ENCODE data around the gene COL23A1.

Gene COL23A1

DNA sequence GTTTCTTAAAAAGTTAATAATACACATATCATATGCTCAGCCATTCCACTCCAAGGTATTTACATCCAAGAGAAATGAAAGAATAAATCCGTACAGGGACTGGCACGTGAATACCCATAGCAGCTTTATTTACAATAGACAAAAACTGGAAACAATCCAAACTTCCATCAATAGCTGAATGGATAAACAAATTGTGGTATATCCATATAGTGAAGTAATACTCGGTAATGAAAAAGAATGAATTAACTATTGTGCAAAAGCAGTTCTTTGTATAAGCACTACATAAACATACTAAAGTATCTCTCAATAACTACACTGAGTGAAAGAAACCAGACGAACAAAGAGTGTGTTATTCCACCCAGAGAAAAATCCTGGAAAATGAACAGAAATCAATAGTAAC lies 17.6 kb downstream of the COL23A1 start:
- no peak for TF ChIP-seq CTCF (IDR thresholded peaks at IDR 0.05; ENCODE audit: low read length, missing control alignments)
- H3K4me3 ChIP-seq (replicated peaks; ENCODE audit: low read depth, low read length) = no peak overlapping the region
- no peak for DNase-seq (ENCODE audit: low read depth)

DNA sequence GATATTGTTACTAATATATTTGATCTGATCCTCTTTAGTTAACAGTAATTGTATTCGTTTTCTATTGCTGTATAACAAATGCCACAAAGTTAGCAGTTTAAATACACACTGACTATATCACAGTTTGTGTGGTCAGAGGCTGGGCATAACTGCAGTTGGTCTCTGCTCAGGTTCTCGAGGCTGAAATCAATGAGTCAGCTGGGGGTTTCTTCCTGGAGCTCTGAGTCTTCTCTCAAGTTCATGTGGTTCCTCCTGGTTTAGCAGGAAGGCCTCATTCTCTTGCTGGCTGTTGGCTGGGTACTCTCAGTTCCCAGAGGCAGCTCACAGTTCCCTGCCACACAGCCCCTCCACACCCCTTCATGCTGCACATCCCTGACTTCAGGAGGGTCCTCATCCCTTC lies 20.7 kb downstream of the COL23A1 start:
- TF ChIP-seq CTCF (IDR thresholded peaks at IDR 0.05; ENCODE audit: low read length, missing control alignments) = no peak
- no peak for DNase-seq (ENCODE audit: low read depth)
- no peak overlapping the region for H3K4me3 ChIP-seq (replicated peaks; ENCODE audit: low read depth, low read length)

- TF ChIP-seq CTCF (IDR thresholded peaks at IDR 0.05; ENCODE audit: low read length, missing control alignments) = no peak
- no peak for DNase-seq (ENCODE audit: low read depth)
- no peak overlapping the region for H3K4me3 ChIP-seq (replicated peaks; ENCODE audit: low read depth, low read length)
These were observed 25.2 kb downstream of the COL23A1 start for GRCh38 chr5:178564811-178565550.

DNA sequence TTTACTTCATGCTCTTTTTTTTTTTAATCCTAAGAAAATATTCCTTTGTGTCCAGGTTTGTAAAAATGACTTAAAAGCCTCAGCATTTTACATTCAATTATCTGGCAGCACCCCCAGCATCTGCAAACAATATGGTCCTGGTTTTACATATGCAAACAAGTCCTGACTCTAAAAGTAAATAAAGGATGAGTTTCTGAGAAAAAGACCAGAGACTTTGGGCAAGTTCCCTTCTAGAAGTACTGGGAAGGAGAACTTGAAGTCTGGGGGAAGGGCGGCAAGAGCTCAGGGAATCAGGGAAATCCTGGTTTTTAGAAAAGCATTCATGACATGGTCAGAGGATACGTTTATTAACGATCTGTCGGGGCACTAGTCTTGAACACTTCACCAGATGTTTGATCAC lies 25.8 kb downstream of the COL23A1 start:
- no peak for DNase-seq (ENCODE audit: low read depth)
- no peak for TF ChIP-seq CTCF (IDR thresholded peaks at IDR 0.05; ENCODE audit: low read length, missing control alignments)
- H3K4me3 ChIP-seq (replicated peaks; ENCODE audit: low read depth, low read length) = no peak overlapping the region

- no peak overlapping the region for H3K4me3 ChIP-seq (replicated peaks; ENCODE audit: low read depth, low read length)
- no peak for TF ChIP-seq CTCF (IDR thresholded peaks at IDR 0.05; ENCODE audit: low read length, missing control alignments)
- no peak for DNase-seq (ENCODE audit: low read depth)
These were observed 26.6 kb downstream of the COL23A1 start for GRCh38 chr5:178563621-178564020.

- TF ChIP-seq CTCF (IDR thresholded peaks at IDR 0.05; ENCODE audit: low read length, missing control alignments) = no peak
- no peak overlapping the region for H3K4me3 ChIP-seq (replicated peaks; ENCODE audit: low read depth, low read length)
These were observed 28.4 kb downstream of the COL23A1 start for GRCh38 chr5:178561746-178562264.

DNA sequence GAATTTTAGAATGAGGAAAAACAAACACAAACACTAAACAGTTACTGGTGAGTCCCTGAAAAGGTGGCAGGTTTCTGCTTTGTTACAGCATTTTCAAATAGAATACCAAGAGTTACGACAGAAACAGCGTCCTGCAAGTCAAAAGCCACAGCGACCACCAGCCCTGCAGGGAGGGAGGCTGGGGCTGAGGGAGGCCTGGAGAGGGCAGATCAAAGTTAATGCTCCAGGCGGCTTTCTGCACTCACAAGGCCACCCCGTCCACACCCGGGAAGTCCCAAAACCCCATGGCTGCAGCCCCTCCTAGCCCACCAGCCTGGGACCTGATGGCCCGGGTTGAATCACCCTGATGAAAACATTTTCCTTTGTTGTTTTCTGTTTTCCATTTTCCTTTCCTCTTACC lies 29.3 kb downstream of the COL23A1 start:
- no peak for TF ChIP-seq CTCF (IDR thresholded peaks at IDR 0.05; ENCODE audit: low read length, missing control alignments)
- no peak for DNase-seq (ENCODE audit: low read depth)
- H3K4me3 ChIP-seq (replicated peaks; ENCODE audit: low read depth, low read length) = no peak overlapping the region

More at GRCh38 chr5:178561746-178562264, 28.4 kb downstream of the COL23A1 start:
- no peak for DNase-seq (ENCODE audit: low read depth)

Measured in fibroblast of pulmonary artery (primary cell).